DMS153 (cell line): Measurements from ENCODE around the gene TSPAN5.

Experiments
- DNase-seq: peaks from one replicate; lab custom pipeline; 2025; lab: John Stamatoyannopoulos, UW

Gene TSPAN5

DNA sequence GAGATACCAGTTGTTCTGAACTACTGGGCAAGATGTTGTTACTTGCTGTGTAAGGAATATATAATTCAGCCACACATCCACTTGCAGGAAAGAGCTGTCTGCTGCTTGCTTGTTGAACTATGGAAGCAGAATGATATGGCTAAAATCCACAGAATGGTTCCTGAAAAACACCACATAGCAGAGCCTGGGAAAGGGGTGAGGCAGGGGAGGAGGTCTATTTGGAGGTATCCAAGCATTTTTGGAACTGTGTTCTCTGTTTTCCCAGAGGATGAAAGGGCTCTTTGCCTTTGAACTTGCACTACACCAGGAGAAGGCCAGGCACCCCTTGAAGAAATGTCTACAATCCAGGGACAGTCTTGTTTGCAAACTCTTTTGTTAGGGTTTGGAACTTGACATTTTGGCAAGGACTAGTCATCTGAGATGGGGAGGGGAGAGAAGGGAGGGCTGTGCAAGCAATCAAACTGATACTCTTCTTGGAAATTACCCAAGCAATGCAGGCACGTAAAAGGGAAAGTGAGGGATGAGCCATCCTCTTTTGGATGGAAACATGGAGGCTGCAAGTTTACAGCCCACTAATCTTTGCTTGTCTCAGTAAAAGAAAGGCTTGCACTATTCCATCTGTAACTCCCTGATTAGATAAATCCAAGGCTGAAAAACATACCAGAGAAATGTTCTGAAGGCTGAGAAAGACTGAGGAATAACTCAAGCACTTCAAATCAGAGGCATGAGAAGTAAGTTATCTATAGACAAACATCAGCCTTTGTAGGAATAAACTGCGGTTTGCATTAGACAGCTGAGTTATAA is 141.0 kb downstream of the TSPAN5 start:
- no peak for DNase-seq

DNA sequence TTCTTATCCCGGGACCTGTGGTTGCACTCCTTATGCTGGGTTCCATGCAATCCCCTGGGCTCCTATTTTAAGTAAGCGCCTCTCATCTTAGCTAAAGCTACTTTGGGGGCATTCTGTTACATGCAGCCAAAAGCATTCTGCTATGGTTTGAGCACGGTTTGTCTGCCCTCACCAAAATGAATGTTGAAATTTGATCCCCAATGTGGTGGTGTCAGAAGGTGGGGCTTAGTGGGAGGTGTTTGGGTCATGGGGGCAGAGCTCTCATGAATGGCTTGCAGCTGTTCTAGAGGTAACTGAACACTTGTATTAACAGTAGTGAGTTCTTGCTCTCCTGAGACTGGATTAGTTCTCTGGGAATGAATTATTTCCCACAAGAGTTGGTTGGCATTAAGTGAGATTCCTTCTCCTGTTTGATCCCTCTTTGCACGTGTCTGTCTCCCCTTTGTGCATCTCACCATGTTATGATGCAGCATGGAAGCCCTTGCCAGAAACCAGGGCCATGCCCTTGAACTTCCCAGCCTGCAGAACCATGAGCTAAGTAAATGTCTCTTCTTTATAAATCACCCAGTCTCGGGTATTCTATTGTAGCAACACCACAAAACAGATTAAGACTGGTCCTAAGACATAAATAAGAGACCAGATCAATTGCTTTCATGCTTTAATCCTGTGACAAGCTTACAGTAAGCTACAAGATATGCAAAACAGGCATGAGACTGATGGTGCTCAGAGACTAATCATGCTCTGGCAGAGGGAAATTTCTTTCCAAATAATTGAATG is 141.8 kb downstream of the TSPAN5 start:
- no peak for DNase-seq

DNA sequence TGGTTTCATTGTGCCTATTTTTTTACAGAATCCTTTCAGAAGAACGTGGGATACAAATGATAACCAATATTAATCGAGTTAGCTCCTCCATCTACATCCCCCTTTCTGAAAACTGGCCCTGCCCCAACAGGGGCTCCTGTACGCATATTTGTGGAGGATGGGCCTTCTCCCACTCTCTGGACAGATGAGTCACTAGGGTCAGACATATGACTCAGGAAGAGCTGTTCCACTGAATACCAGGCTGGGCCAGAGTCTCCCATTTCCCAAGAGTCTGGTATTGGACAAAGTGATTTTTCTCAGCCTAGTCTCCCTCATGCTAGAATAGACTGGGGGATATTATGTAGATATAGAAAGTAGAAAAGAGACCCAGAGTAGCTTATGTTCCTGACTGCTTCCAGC is 142.4 kb downstream of the TSPAN5 start:
- no peak for DNase-seq

DNA sequence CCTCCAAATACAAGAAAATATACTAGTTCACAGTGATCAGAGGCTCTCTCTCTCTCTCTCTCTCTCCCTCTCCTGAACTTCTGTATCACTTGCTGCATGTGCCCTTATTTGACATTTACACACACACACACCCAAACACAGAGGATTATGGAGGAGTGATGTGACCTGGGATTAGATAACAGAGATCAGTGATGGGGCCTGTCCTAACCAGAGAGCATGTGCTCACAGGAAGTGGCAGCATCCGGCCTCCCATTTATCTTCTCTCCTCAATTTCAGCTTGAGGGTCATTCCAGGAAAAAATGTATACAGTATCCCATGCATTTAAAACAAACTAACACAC is 143.0 kb downstream of the TSPAN5 start:
- DNase-seq = no peak

DNA sequence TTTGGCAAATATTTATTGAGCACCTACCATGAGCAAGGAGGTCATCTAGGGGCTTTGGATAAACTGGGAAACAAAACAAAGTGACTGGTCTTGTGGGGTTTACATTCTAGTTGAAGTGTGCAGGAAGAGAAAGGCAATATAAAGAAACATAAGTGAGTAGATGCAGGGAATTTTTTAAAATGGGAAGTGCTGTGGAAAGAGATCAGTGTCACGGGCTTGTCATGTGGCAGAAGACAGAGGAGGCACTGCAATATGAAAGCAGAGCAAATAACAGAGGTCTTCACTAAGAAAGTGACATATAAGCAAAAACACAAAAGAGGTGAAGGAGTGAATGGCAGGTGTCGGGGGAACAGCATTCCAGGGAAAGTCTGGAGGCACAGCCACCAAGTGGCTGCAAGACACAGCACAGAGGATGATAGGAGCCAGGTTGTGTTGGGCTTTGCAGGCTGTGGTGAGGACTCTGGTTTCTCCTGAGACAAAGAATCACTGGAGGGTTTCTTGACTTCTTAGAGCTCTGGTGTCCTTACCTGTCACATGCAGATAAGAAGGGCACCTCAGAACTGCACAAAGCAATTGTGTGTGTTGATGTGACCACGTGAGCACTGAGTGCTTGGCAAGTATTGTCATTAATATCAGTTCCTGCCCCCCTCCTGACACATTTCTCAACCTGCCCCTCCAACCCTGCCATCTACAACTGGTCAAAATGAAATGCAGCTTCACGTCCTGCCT is 143.5 kb downstream of the TSPAN5 start:
- no peak for DNase-seq

DNA sequence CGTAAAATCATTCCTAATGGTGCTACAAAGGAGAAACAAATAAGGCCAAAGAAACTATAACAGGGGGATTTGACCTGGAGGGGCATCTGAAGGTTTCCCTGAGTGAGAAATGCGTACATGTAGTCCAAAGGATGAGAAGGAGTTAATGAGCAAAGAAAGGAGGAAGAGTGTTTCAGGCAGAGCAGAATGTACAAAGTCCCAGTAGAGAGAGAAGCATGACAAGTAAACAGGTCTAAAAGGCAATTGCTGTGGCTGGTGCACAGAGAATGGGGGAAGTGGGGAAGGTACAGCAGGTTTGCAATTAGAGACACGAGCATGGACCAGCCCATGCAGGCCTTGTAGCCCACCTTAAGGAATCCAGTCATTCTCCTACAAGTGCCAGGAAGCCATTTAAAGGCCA is 145.5 kb downstream of the TSPAN5 start:
- no peak for DNase-seq

DNA sequence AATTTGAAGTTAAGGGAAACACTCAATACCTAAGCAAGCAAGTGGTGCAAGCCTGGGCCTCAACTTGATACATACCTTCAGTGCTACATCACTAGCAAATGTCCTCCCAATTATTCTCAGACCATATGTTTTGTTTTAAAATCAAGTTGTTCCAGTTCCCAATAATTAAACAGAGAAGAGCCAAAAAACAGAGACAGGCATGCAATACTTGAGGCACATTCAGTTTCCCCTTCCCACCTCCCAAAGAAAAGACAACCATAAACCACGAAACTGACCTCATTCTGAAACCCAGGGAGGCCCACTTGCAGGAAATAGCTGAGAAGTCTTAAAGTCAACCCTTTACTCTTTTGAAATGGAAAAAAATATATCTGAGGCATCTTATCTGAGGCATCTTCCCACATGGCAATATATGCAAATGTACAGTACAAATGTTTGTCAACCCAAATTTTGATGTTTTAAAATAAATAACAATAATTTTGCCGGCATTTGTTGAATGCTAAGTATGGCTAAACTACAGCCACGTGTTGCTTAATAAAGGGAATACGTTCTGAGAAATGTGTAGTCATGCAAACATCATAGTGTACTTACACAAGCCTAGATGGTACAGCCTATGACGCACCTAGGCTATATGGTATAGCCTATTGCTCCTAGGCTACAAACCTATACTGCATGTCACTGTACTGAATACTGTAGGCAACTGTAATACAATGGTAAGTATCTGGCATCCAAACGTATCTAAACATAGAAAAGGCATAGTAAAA is 147.5 kb downstream of the TSPAN5 start:
- no peak for DNase-seq

DNA sequence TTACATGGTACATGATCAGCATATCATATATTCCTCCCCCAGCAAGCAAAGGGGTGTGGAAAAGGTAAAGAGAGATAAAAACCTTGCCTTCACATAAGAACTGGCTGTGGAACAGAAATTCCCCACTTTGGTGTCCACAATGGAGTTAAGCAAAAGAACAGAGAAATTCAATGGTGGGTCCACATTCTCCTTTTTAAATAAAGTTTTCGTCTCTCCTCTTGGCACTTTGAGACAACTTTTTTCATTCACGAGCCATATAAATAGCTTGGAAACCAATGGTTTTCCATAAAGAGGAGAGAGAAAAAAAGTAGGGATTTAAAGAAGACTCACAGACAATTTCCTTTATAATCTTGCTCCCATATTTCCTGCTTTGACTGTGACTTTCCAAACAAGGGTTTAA is 148.1 kb downstream of the TSPAN5 start:
- no peak for DNase-seq

DNA sequence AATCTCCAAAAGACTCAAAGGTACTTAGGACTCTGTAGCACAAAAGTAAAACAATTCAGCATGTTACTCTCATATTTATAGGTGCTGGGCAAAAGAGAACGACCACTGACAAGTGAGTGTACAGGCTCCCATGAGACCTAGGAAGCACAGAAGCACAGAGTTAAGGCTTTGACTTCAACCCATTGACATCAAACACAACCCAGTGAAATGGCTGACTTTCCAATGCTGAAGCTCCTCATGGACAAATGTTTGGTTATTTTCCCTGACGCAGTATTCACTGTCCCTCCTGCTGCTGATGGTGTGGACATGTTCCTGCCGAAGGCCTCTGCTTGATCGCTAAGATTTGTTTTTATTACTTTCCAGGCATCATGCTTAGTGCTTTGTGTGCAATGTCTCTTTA is 148.7 kb downstream of the TSPAN5 start:
- DNase-seq = no peak

DNA sequence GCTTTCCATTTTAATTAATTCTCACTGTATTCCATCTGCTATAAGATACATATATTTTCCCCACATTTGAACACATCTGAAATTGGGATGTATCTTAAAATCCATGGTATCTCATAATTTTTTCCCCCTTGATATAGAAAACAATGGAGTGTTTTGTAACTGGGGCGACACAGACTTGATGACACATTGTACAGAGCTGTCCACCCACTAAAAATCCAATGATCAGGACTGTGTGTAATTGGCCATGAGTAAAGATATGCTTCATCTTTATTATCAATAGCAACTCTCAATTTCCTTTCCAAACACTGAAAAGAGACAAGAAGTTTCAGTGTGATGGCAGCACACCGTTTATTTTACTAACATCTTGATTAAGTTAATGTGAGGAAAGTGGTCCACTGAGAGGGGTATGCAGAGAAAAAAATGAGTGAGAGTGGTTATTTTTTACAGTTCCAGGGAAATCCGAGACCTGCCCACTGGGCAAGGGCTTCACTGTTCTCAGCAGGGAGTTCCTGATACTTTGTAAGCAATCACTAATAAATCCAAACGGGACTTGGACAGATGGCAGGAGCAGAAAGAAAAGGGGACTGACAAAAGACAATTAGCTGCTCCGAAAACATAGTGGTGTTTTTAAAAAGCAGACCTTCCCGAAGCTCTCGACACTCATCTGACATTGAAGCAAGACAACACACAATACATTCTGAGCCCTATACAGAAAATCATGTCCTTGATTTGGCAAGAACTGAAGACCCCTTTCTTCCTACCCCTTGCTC is 149.4 kb downstream of the TSPAN5 start:
- no peak for DNase-seq

DNA sequence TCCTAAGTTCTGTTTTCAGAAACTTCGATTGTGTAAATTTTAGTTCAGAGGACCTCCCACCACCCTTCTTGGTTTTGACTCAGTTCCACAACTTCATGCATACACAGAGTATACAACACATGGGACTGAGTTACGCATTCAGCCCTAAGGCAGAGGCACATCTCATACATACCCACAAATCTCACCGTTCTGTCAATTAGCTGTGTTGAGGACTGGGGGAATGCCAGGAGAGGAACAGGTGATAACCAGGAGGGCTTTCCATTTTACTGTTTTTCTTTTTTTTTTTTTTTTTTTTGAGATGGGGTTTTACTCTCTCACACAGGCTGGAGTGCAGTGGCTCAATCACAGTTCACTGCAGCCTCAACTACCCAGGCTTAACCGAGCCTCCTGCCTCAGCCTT is 150.2 kb downstream of the TSPAN5 start:
- DNase-seq = no peak

DNA sequence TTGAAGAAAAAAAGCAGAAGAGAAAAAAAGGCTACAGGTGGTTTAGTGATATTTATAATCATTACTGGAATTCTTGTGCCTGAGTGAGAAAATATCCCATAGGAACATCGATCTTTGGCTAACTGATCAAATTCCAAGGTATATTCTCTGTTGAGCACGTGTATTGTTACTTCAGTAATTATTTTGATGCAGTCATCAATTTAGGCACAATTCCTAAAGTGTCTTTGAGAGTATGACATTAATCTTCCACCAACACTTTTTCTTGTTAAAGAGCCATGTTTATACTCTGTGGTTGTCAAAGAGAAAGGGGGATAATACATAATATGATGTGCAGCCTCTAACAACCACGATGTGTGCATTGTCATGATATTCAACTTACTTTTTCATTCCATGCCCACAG is 151.1 kb downstream of the TSPAN5 start:
- DNase-seq = no peak

DNA sequence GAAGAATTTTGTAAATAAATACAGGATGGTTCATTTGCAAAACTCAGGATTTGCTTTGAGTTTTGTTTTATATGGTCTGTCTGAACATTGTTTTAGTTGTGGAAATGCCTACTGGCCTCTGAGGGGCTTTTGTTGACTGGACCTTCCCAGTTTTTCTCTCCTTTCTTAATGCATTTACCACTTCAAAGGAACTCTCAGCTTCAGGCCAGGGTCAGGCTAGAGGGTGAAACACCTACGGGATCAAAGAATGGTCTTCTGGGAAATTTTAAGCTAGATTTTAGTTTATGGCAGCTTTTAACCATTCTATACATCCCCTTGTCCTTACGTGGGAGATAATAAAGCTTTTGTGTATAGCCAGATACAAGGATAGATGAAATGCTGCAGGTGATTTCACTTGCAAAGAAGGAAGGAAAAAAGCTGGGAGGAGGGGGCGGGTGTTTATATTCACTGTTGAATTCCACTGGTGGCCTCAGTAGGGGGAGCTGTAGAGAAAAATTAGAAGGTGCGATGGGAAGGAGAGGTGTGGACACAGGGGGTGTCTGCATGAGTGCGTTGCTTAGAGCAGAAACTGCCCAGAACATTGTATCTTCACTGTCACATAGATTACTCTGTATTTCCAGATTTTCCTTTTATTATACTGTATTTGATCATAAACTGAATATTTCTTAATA is 151.8 kb downstream of the TSPAN5 start:
- DNase-seq = no peak

DNA sequence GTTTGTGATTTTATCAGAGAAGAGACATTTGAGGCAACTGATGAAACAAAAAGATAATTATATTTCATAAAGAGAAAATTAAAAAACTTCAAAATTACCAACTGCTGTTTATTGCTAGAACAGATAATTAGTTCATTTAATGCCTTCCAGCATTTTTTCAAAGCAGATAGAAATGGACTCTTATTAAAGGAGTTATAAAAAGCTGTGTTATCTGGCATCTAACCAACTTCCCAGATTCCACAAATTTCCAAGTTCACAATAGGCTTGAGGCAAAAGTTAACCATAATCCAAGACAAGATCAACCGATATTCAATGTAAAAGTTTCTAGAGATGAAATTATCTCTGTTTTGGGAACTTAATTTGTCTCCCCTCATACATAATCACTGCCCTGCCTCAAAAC is 152.4 kb downstream of the TSPAN5 start:
- DNase-seq = no peak

DNA sequence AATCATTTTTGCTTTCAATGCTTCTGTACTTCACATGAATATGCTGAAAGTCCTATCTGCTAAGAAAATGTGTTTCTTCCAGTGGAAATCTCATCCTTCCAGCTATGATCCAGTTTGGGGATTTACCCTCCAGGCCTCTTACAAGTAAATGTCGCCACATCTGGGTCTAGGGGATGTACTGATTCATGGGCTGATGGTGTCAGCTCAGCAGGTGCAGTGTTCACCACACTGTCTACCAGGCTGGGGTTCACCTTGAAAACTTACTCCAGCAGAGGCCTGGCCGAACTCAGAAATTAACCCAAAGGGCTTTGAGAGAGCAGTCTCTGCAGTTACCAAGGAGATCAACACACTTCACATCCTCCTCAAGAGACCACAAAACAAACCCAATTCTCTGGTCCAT is 154.3 kb downstream of the TSPAN5 start:
- no peak for DNase-seq

DNA sequence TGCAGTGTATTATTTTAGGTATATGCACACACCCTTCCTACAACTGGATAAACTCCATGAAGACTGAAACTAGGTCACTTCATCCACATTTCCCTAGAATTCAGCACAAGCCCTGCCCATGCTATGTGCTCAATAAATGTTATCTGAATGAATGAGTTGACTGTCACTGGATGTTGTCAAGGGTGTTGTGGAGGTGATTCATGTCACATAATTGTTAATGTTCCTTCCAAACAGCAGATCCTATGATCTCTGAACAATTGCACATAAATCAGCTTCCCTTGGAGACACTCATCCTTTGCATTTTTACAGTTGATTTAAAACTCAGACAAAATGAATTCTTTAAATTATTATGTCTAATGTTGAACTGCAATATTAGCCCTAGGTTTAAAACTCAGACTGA is 154.7 kb downstream of the TSPAN5 start:
- DNase-seq = no peak

DNA sequence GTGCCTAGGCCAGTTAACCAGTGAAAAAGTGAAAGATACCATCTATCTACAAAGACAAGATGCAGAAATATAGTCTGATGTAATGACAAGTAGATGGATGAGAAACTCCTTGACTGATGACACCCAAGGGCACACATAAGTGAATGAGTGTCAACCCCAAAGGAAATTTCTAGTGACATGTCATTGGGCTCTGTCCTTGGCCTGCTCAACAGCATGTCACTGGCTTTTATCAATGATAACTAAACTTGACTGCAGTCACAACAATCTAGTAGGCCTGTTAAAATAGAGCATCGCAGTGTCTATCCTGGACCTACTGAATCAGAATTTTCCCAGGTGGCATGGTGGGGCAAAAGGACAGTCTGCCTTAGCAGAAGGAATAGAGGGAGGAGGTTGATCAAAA is 155.8 kb downstream of the TSPAN5 start:
- DNase-seq = no peak

DNA sequence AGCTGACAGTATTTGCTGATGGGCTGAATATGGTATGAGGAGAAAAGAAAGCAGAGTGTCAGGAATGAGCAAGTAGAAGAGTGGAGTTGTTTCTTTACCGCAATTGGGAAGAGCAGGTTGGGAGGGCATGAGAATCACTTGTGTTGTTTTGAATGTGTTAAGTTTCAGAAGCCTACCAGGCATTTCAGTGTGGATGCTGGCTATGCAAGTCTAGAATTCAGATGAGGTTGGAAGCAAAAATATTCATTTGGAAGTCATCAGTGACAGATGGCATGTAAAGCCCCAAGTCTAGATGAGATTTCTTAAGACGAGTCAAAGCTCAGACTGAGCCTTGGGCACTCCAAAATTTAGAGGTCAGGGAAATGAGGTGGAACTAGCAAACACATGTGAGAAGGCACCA is 156.4 kb downstream of the TSPAN5 start:
- DNase-seq = no peak

DNA sequence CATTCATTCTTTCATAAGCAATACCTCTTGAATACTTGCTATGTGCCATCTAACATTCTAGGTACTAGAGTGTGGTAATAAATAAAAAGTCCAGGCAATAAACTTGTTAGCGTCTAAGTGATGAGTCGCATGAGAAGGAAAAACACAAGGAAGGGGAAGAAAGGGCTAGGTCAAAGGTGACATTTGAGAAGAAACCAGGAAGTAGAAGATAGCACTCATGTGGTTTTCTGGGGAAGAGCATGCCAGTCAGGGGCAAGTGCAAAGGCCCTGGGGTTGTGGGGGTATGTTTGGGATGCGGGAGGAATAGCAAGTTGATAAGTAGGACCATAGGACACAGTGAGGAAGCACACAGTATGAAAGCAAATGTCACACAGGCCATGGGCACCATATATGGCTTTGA is 157.0 kb downstream of the TSPAN5 start:
- no peak for DNase-seq

DNA sequence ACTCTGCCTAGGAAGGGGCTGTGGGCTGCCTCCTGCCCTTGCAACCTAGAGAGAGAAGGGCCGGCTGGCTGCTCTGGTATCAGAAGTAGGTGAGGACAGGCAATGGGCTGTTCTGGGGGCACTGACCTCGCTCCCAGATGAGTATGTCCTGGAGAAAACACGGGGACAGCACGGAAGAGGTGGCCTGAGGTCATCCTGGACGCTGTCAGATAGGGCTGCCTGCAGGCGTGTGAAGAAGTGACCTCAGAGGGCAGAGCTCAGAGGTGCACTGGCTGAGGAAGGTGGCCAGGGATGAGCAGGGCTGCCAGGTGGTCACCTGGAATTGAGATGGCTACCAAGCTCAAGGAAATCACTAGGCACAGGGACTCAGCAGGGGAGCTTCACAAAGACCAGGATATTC is 159.6 kb downstream of the TSPAN5 start:
- DNase-seq = no peak
